ENCODE results near the gene NPAS3.

Gene NPAS3

DNA sequence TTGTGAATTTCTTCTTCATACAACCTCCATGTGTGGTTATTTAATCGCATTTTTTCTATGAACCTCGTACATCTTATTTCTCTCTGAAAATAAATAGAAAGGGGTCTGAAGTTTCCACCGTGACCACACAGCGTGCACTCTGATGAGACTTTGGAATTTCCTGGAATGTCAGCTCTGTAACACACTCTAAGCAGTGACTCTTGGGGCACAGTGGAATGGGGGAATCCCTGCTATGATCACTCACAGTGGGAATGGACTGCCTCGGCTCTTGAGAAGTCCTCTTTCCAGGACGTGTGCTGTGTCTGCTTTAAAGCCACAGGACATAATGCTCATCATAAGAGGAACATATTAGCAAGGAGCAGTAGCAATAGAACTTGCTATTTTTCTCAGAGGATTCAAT, 596.0 kb downstream of the NPAS3 start:
- TF ChIP-seq, protein P1, sequence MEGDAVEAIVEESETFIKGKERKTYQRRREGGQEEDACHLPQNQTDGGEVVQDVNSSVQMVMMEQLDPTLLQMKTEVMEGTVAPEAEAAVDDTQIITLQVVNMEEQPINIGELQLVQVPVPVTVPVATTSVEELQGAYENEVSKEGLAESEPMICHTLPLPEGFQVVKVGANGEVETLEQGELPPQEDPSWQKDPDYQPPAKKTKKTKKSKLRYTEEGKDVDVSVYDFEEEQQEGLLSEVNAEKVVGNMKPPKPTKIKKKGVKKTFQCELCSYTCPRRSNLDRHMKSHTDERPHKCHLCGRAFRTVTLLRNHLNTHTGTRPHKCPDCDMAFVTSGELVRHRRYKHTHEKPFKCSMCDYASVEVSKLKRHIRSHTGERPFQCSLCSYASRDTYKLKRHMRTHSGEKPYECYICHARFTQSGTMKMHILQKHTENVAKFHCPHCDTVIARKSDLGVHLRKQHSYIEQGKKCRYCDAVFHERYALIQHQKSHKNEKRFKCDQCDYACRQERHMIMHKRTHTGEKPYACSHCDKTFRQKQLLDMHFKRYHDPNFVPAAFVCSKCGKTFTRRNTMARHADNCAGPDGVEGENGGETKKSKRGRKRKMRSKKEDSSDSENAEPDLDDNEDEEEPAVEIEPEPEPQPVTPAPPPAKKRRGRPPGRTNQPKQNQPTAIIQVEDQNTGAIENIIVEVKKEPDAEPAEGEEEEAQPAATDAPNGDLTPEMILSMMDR (conservative IDR thresholded peaks at IDR 0.05; ENCODE audit: low read length): no peak
- no peak for TF ChIP-seq EZH2phosphoT487 (IDR thresholded peaks at IDR 0.05; ENCODE audit: borderline replicate concordance)
- no peaks in the 10 kb centered on the region for H3K9me3 ChIP-seq (ENCODE audit: insufficient read depth, low read depth, low read length)
- H2AFZ ChIP-seq (ENCODE audit: low read length): no peak overlapping the region
- no peak overlapping the region for H3K4me3 ChIP-seq (ENCODE audit: low read length, poor library complexity, severe bottlenecking)
- H3K27me3 ChIP-seq (ENCODE audit: insufficient read depth, low read length, poor library complexity, severe bottlenecking): no peaks in the 10 kb centered on the region
- peaks cover 11% of the 10 kb centered on the region for H3K4me1 ChIP-seq (ENCODE audit: insufficient read depth, low read length, poor library complexity, severe bottlenecking)
- H3K9ac ChIP-seq (ENCODE audit: low read depth, low read length, poor library complexity, severe bottlenecking): no peak overlapping the region
- H3F3A ChIP-seq (ENCODE audit: low read depth): no peaks in the 10 kb centered on the region
- no peaks in the 10 kb centered on the region for H3K36me3 ChIP-seq (ENCODE audit: insufficient read depth, low read length)
- H3K79me2 ChIP-seq (ENCODE audit: insufficient read depth, low read length): no peaks in the 10 kb centered on the region
- no peaks in the 10 kb centered on the region for H3K9me2 ChIP-seq (replicated peaks; ENCODE audit: low read depth, low read length)
- no peak overlapping the region for H3K4me2 ChIP-seq (ENCODE audit: low read depth, low read length, poor library complexity, severe bottlenecking)
- no peaks in the 10 kb centered on the region for H4K20me1 ChIP-seq (ENCODE audit: insufficient read depth, low read length, poor library complexity, severe bottlenecking)

DNA sequence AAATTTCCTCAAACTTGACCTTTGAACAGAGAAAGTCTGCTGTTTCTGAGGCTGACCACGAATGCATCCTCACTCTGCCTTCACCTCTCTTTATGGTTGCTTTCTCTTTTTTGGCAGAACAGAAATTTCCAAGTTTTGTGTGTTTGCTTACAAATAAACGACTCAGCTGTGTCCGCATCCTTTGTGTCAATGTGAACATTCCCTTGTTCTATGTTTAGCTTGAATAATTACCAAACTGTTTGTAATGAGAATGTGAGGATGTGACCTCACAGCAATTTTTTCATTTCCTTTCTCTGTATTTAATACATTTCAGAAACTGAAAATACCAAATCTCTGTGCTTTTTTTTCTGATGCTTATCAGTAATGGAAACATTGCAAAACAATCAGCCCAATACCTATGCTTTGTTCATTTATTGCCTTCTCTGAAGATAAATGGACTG, 601.3 kb downstream of the NPAS3 start:
- peak overlapping the region; percentile 18; the same call in 1 of the 2 replicates for H2AFZ ChIP-seq (ENCODE audit: low read length)
- H3K9me2 ChIP-seq (replicated peaks; ENCODE audit: low read depth, low read length): no peaks in the 10 kb centered on the region
- H3K4me1 ChIP-seq (ENCODE audit: insufficient read depth, low read length, poor library complexity, severe bottlenecking): peaks cover 22% of the 10 kb centered on the region
- no peaks in the 10 kb centered on the region for H3F3A ChIP-seq (ENCODE audit: low read depth)
- H3K9me3 ChIP-seq (ENCODE audit: insufficient read depth, low read depth, low read length): no peaks in the 10 kb centered on the region
- H3K27me3 ChIP-seq (ENCODE audit: insufficient read depth, low read length, poor library complexity, severe bottlenecking): no peaks in the 10 kb centered on the region
- TF ChIP-seq, protein P1 (conservative IDR thresholded peaks at IDR 0.05; ENCODE audit: low read length): no peak
- no peak for TF ChIP-seq EZH2phosphoT487 (IDR thresholded peaks at IDR 0.05; ENCODE audit: borderline replicate concordance)
- no peak overlapping the region for H3K9ac ChIP-seq (ENCODE audit: low read depth, low read length, poor library complexity, severe bottlenecking)
- no peaks in the 10 kb centered on the region for H4K20me1 ChIP-seq (ENCODE audit: insufficient read depth, low read length, poor library complexity, severe bottlenecking)
- H3K79me2 ChIP-seq (ENCODE audit: insufficient read depth, low read length): no peaks in the 10 kb centered on the region
- no peak overlapping the region for H3K4me3 ChIP-seq (ENCODE audit: low read length, poor library complexity, severe bottlenecking)
- H3K4me2 ChIP-seq (ENCODE audit: low read depth, low read length, poor library complexity, severe bottlenecking): peak overlapping the region; percentile 38
- no peaks in the 10 kb centered on the region for H3K36me3 ChIP-seq (ENCODE audit: insufficient read depth, low read length)

DNA sequence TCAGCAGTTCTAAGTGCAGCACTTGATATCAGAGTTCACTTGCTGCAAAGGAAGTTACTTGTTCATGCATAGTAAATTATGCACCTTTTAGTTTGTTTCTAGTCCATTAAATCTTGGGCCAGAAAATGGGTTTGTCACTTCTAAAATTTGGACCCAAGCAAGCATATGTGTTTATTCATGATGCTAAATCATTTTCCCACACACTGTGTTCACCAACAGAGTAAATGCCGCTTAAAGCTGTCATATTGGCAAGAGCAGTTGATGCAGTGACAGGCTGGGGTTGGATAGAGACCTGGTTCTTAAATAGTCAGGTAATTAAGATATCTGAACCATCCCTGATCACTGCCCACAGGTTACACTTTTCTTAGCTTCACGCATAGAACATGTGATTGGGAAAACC, 602.5 kb downstream of the NPAS3 start:
- no peaks in the 10 kb centered on the region for H3K27me3 ChIP-seq (ENCODE audit: insufficient read depth, low read length, poor library complexity, severe bottlenecking)
- H2AFZ ChIP-seq (ENCODE audit: low read length): no peak overlapping the region
- no peak overlapping the region for H3K9ac ChIP-seq (ENCODE audit: low read depth, low read length, poor library complexity, severe bottlenecking)
- H3K9me2 ChIP-seq (replicated peaks; ENCODE audit: low read depth, low read length): no peaks in the 10 kb centered on the region
- H3K9me3 ChIP-seq (ENCODE audit: insufficient read depth, low read depth, low read length): no peaks in the 10 kb centered on the region
- TF ChIP-seq, protein P1 (conservative IDR thresholded peaks at IDR 0.05; ENCODE audit: low read length): no peak
- no peak for TF ChIP-seq EZH2phosphoT487 (IDR thresholded peaks at IDR 0.05; ENCODE audit: borderline replicate concordance)
- H3K4me3 ChIP-seq (ENCODE audit: low read length, poor library complexity, severe bottlenecking): no peak overlapping the region
- no peaks in the 10 kb centered on the region for H3K79me2 ChIP-seq (ENCODE audit: insufficient read depth, low read length)
- H3K4me1 ChIP-seq (ENCODE audit: insufficient read depth, low read length, poor library complexity, severe bottlenecking): peaks cover 22% of the 10 kb centered on the region
- no peaks in the 10 kb centered on the region for H4K20me1 ChIP-seq (ENCODE audit: insufficient read depth, low read length, poor library complexity, severe bottlenecking)
- H3K36me3 ChIP-seq (ENCODE audit: insufficient read depth, low read length): no peaks in the 10 kb centered on the region
- no peaks in the 10 kb centered on the region for H3F3A ChIP-seq (ENCODE audit: low read depth)
- no peak overlapping the region for H3K4me2 ChIP-seq (ENCODE audit: low read depth, low read length, poor library complexity, severe bottlenecking)

All from Loucy (cell line).